Measurements from ENCODE around the gene ECEL1. TPM values are rescaled to one million over a fixed set of nuclear protein-coding genes. Genes with fewer than 3 reads are reported as not detected.

Gene ECEL1
- total RNA-seq, 2 experiments from 2014 or later = 0.56 to 0.72 TPM

DNA sequence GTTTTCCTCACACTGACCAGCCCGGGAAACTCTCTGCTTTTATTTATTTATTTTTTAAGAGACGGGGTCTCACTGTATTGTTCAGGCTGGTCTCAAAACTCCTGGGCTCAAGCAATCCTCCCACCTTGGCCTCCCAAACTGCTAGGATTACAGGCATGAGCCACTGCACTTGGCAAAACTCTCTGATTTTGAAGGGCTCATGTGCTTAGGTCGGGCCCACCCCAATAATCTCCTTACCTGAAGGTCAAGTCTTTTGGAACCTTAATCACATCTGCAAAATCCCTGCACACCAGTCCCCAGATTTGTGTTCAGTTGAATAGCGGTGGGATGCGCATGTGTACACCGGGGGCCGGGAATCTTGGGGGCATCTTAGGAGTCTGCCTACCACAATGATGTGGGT, 7.7 kb upstream of the ECEL1 start:
- H3K9me3 Mint-ChIP-seq = no peaks in the 10 kb centered on the region
- DNase-seq (no peak), ATAC-seq (no peak)
- CTCF ChIA-PET = interaction anchor here (0.6 to 2.3 kb wide), 2 partner anchors 26 to 27 kb away, joined by 3 to 5 read pairs; no protein-coding TSS in a partner anchor
- H3K27me3 Mint-ChIP-seq = peaks cover under 1% of the 10 kb centered on the region
- no peaks in the 10 kb centered on the region for H3K4me1 Mint-ChIP-seq (ENCODE audit: low read depth)
- POLR2A ChIA-PET = interaction anchor here (1.1 kb wide), 1 partner anchor 13 kb away, joined by 3 read pairs; no protein-coding TSS in a partner anchor
- no peak overlapping the region for H3K27ac Mint-ChIP-seq
- H3K36me3 Mint-ChIP-seq (ENCODE audit: low read depth) = no peaks in the 10 kb centered on the region
- H3K4me3 Mint-ChIP-seq = no peak overlapping the region
- TF ChIP-seq, protein P1, sequence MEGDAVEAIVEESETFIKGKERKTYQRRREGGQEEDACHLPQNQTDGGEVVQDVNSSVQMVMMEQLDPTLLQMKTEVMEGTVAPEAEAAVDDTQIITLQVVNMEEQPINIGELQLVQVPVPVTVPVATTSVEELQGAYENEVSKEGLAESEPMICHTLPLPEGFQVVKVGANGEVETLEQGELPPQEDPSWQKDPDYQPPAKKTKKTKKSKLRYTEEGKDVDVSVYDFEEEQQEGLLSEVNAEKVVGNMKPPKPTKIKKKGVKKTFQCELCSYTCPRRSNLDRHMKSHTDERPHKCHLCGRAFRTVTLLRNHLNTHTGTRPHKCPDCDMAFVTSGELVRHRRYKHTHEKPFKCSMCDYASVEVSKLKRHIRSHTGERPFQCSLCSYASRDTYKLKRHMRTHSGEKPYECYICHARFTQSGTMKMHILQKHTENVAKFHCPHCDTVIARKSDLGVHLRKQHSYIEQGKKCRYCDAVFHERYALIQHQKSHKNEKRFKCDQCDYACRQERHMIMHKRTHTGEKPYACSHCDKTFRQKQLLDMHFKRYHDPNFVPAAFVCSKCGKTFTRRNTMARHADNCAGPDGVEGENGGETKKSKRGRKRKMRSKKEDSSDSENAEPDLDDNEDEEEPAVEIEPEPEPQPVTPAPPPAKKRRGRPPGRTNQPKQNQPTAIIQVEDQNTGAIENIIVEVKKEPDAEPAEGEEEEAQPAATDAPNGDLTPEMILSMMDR (IDR thresholded peaks at IDR 0.05) = no peak
- intact Hi-C loops (cut with micrococcal nuclease) = no loop called here

- H3K27ac Mint-ChIP-seq = no peak overlapping the region
- TF ChIP-seq, protein P1 (IDR thresholded peaks at IDR 0.05) = no peak
- H3K4me1 Mint-ChIP-seq (ENCODE audit: low read depth) = no peaks in the 10 kb centered on the region
- no peak for DNase-seq
- ChIA-PET POLR2A (no interaction called here), CTCF (interaction anchor here (2.3 kb wide), 1 partner anchor 28 kb away, joined by 5 read pairs; no protein-coding TSS in a partner anchor)
- no peaks in the 10 kb centered on the region for H3K36me3 Mint-ChIP-seq (ENCODE audit: low read depth)
- no peak for ATAC-seq
- H3K9me3 Mint-ChIP-seq = no peaks in the 10 kb centered on the region
- intact Hi-C loops (cut with micrococcal nuclease) = no loop called here
- H3K4me3 Mint-ChIP-seq = no peak overlapping the region
- peaks cover 3% of the 10 kb centered on the region for H3K27me3 Mint-ChIP-seq
Observed at GRCh38 chr2:232494542-232494941, 6.9 kb upstream of the ECEL1 start.

DNA sequence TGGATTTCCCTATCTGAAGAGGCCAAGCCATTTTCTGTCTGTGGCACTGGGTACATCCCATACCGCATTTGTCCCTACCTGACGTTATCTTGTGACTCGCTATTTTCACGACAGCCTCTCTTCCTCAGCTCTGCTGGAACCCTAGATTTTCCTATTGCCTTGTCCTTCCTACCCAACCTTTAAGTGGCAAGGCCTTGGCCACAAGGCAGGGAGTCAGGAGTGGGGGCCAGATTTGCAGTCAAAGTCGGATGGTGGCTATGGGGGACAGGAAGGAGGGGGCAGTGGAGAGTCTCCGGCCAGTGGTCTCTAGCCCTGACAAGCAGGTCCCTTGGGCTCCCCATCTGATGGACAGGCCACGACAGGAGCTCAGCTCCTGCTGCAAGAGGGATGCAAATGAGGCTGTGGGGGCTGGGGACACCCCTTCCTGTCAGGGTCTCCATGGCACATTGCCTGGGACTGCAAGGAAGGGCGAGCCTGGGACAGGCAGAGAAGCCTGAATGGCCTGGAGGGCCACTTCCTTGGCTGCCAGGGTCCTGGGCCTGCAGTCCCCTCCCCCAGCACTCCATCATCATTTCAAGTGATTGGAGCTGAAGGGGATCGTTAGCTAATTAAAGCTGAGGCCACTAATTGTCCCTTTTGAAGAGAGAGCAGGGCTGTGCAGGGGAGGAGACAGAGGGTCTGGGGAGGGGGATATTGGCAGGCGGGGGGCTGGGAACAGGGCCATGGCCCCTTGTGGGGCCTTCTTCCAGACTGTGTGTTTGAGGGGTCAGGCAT, 6.3 kb upstream of the ECEL1 start:
- Mint-ChIP-seq H3K27ac (no peak overlapping the region), H3K27me3 (peaks cover 8% of the 10 kb centered on the region), H3K36me3 (ENCODE audit: low read depth) (no peaks in the 10 kb centered on the region), H3K4me3 (no peak overlapping the region), H3K4me1 (ENCODE audit: low read depth) (no peaks in the 10 kb centered on the region), H3K9me3 (no peaks in the 10 kb centered on the region)
- intact Hi-C loops (cut with micrococcal nuclease) = no loop called here
- ChIA-PET POLR2A (no interaction called here), CTCF (interaction anchor here (2.3 kb wide), 1 partner anchor 28 kb away, joined by 5 read pairs; no protein-coding TSS in a partner anchor)
- DNase-seq = no peak
- ATAC-seq = no peak
- TF ChIP-seq, protein P1 (IDR thresholded peaks at IDR 0.05) = no peak

DNA sequence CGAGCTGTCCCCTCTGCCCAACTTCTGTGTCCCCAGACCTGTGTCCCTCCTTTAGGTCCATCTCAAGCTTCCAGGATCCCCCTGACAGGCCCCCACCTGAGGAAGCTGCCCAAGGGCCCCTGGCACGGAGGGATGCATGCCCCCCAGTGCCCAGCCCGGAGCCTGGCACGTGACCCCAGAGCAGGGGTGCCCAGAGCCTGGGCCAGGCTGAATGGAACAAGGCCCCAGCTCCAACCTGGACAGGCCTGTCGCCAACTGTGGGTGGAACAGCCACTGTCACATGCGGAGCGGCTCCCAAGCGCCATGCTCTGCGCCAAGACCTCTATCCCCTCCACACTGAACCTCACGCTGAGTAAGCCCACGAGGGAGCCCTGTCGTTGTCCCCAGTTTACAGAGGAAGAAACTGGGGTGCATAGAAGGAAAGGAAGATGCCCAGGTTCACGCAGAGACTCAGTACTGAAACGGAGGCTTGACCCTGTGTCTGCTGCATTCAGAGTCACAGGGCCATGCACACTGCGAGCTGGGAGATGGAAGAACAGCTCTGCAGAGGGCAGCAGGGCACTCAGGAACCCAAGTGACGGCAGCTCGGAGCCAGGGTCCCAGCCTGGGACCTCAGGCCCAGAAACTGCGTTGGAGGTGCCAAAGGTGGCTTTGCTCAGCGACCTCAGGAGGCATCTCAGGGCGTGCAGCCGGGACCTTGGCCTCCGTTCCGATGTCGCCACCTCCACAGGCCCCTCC, 5.5 kb upstream of the ECEL1 start:
- ChIA-PET POLR2A (no interaction called here), CTCF (interaction anchor here (2.3 kb wide), 1 partner anchor 29 kb away, joined by 5 read pairs; no protein-coding TSS in a partner anchor)
- H3K36me3 Mint-ChIP-seq (ENCODE audit: low read depth) = no peaks in the 10 kb centered on the region
- H3K4me3 Mint-ChIP-seq = no peak overlapping the region
- DNase-seq (no peak), ATAC-seq (no peak)
- TF ChIP-seq, protein P1 (IDR thresholded peaks at IDR 0.05) = no peak
- no peaks in the 10 kb centered on the region for H3K9me3 Mint-ChIP-seq
- intact Hi-C loops (cut with micrococcal nuclease) = no loop called here
- H3K27ac Mint-ChIP-seq = no peak overlapping the region
- H3K27me3 Mint-ChIP-seq = peaks cover 13% of the 10 kb centered on the region
- no peaks in the 10 kb centered on the region for H3K4me1 Mint-ChIP-seq (ENCODE audit: low read depth)
